Lower leg skin (tissue), 4 donors: ENCODE results near the gene NFIX. TPM values are rescaled to one million over a fixed set of nuclear protein-coding genes. Genes with fewer than 3 reads are reported as not detected.
A peak's percentile ranks its signal among the peaks of the same experiment; 100 is the strongest.

Source experiments
- DNase-seq, 2 donors: peaks; one replicate each; pipeline ENCODE4 v3.0.0-alpha.2; 2019; ENCODE audit warnings: low spot score in 2 of 2
- H3K4me3 ChIP-seq: fragments of 200-600 bp; sonication (generic); 2 replicates; pipeline ENCODE4 v1.5.1; 2017; ENCODE audit warnings: mild to moderate bottlenecking, low read depth; ENCODE audit not compliant: poor library complexity, severe bottlenecking
- CTCF ChIP-seq, 3 donors: fragments of 450-650 bp; IDR thresholded peaks; one replicate each; pipeline ENCODE4 v1.5.1; 2016; ENCODE audit warnings: antibody characterized with exemption in 3 of 3, mild to moderate bottlenecking in 3 of 3, moderate library complexity in 2 of 3
- POLR2A ChIP-seq, 2 donors: fragments of 450-650 bp; IDR thresholded peaks; one replicate each; pipeline ENCODE4 v1.6.1; 2016 to 2017; ENCODE audit warnings: antibody characterized with exemption in 2 of 2, mild to moderate bottlenecking in 1 of 2, moderate library complexity in 1 of 2
- WGBS, 2 donors: methylation state at CpG; one replicate each; pipeline ENCODE4 v1.1.5; 2018; 5-methylcytosine and 5-hydroxymethylcytosine counted together
- intact Hi-C: fragments of 100-400 bp; cut with DNase I; formaldehyde crosslinking; loops from one replicate; pipeline ENCODE4 v1.15.0; 2023; ENCODE audit warnings: low total_unique reads
- total RNA-seq, 4 donors: library from RNA; depleted of rRNA; stranded (reverse); fragments of >200 nt; gene quantifications; one replicate each; pipeline ENCODE4 v1.1.0, GENCODE V29; 2016

The NFIX gene
- total RNA-seq, 4 donors from 2014 or later, result 119 to 177 (median 136) TPM

- intact Hi-C loops, result loop anchor here (5.0 kb wide), 1 partner anchor 121 kb away; no protein-coding TSS in a partner anchor
- 7 to 12% methylated on average over 44 to 51 of the region's 58 CpGs for WGBS, 2 donors
- no peak for DNase-seq
- TF ChIP-seq POLR2A (IDR thresholded peaks at IDR 0.05) (no peak), CTCF (IDR thresholded peaks at IDR 0.05) (no peak)
- peak overlapping the region; percentile 17 for H3K4me3 ChIP-seq
Measured at GRCh38 chr19:13098277-13099072, 103.2 kb downstream of the NFIX start.

GRCh38 chr19:13099073-13099999 is 104.1 kb downstream of the NFIX start:
- 22 to 29% methylated on average over 28 to 41 of the region's 77 CpGs for WGBS, 2 donors
- TF ChIP-seq CTCF (IDR thresholded peaks at IDR 0.05) (no peak), POLR2A (IDR thresholded peaks at IDR 0.05) (no peak)
- DNase-seq, result no peak
- H3K4me3 ChIP-seq, result peak overlapping the region; percentile 17
- intact Hi-C loops, result loop anchor here (5.0 kb wide), 1 partner anchor 122 kb away; no protein-coding TSS in a partner anchor

- no peak overlapping the region for H3K4me3 ChIP-seq
- DNase-seq, result no peak
- TF ChIP-seq POLR2A (IDR thresholded peaks at IDR 0.05) (no peak), CTCF (IDR thresholded peaks at IDR 0.05) (no peak)
- 65 to 74% methylated on average over 12 of the region's 12 CpGs for WGBS, 2 donors
- intact Hi-C loops, result no loop called here
Measured at GRCh38 chr19:13100031-13100588, 104.8 kb downstream of the NFIX start.

GRCh38 chr19:13100841-13101589 is 105.7 kb downstream of the NFIX start:
- no peak overlapping the region for H3K4me3 ChIP-seq
- TF ChIP-seq CTCF (IDR thresholded peaks at IDR 0.05), result no peak
- no peak for TF ChIP-seq POLR2A (IDR thresholded peaks at IDR 0.05)
- intact Hi-C loops, result no loop called here
- WGBS, 2 donors, result 68 to 69% methylated on average over 12 to 16 of the region's 18 CpGs
- peak in 1 of 2 donors; percentile 85 for DNase-seq
